Measurements from ENCODE around the gene COL21A1. TPM values are rescaled to one million over a fixed set of nuclear protein-coding genes. Genes with fewer than 3 reads are reported as not detected.

The COL21A1 gene
- total RNA-seq, 6 experiments from 2014 or later: not detected

DNA sequence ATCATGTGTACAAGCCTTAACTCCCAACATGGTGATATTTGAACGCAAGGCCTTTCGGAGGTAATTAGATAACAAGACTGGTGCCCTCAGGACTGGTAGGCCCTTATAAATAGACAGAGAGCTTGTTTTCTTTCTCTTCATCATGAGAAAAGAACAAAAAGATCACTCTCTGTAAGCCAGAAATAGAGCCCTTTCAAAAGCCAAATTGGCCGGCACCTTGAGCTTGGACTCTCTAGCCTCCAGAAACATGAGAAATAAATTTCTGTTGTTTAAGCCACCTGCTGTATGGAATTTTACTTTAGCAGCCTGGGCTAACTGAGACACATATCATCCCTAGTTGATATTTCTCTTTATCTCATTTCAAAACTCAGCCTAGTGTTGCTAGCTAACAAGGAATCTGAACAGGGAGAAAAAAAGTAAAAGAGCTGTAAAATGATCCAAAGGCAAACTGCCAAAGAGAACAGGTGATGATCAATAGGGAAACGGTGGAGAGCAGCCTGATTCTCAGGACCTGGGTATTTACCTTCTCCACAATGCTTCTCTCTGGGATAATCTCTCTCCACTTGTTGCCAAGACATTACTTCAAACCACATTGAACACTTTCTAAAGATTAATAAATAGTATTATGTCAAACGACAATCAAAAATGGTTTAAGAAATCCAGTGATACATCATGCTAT lies 6.1 kb downstream of the COL21A1 start:
- H3K4me1 Mint-ChIP-seq (ENCODE audit: low read depth): no peaks in the 10 kb centered on the region
- H3K9me3 Mint-ChIP-seq: no peaks in the 10 kb centered on the region
- H3K4me3 Mint-ChIP-seq: no peak overlapping the region
- no peaks in the 10 kb centered on the region for H3K36me3 Mint-ChIP-seq (ENCODE audit: low read depth)
- peaks cover 2% of the 10 kb centered on the region; the same call in 1 of the 2 replicates for H3K27me3 Mint-ChIP-seq (ENCODE audit: insufficient read depth)
- TF ChIP-seq, protein P1, sequence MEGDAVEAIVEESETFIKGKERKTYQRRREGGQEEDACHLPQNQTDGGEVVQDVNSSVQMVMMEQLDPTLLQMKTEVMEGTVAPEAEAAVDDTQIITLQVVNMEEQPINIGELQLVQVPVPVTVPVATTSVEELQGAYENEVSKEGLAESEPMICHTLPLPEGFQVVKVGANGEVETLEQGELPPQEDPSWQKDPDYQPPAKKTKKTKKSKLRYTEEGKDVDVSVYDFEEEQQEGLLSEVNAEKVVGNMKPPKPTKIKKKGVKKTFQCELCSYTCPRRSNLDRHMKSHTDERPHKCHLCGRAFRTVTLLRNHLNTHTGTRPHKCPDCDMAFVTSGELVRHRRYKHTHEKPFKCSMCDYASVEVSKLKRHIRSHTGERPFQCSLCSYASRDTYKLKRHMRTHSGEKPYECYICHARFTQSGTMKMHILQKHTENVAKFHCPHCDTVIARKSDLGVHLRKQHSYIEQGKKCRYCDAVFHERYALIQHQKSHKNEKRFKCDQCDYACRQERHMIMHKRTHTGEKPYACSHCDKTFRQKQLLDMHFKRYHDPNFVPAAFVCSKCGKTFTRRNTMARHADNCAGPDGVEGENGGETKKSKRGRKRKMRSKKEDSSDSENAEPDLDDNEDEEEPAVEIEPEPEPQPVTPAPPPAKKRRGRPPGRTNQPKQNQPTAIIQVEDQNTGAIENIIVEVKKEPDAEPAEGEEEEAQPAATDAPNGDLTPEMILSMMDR (IDR thresholded peaks at IDR 0.05): no peak
- no peak overlapping the region for H3K27ac Mint-ChIP-seq
- no peak for DNase-seq

DNA sequence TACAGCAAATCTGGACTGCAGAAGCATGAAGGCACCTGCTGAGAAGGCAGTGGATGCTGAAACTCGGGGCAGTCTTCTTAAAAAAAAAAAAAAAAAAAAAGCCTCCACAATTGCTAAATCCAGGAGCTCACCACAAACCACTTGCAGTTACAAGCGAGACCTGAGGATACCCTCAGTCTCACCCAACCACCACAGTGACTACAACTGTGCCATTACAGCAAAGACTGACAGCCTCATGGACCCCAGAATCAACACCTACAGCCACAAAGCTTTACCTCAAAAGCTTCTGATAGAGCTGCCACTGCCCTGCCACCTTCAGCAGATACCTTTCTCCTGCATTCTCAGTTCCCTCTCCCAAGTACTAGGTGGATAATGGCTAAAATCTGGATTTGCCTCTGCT lies 9.0 kb downstream of the COL21A1 start:
- Mint-ChIP-seq H3K4me1 (ENCODE audit: low read depth) (no peaks in the 10 kb centered on the region), H3K9me3 (no peaks in the 10 kb centered on the region), H3K4me3 (no peak overlapping the region), H3K36me3 (ENCODE audit: low read depth) (no peaks in the 10 kb centered on the region), H3K27me3 (ENCODE audit: insufficient read depth) (peaks cover 2% of the 10 kb centered on the region), H3K27ac (no peak overlapping the region)
- no peak for DNase-seq
- TF ChIP-seq, protein P1 (IDR thresholded peaks at IDR 0.05): no peak

DNA sequence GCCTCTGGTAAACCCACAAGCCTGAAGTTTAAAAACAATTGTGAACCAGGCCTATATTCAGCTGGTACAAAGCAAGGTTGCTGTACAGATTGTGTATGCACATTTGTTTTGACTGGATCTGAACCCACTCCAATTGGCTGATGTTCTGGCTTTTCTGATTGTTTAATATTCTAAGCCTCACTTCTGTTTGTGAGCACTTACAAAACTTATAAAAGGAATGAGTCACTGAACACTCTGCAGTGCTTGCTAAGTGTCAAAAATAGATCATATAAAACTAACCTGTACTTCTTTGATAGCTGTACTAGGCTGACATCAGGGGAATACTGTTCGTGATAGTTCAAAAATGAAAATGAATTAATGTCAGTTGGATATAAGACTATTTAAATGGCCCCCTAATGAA lies 12.1 kb downstream of the COL21A1 start:
- Mint-ChIP-seq H3K27me3 (ENCODE audit: insufficient read depth) (peaks cover 2% of the 10 kb centered on the region), H3K4me3 (no peak overlapping the region), H3K9me3 (no peaks in the 10 kb centered on the region), H3K36me3 (ENCODE audit: low read depth) (no peaks in the 10 kb centered on the region), H3K4me1 (ENCODE audit: low read depth) (no peaks in the 10 kb centered on the region), H3K27ac (no peak overlapping the region)
- TF ChIP-seq, protein P1 (IDR thresholded peaks at IDR 0.05): no peak
- no peak for DNase-seq

DNA sequence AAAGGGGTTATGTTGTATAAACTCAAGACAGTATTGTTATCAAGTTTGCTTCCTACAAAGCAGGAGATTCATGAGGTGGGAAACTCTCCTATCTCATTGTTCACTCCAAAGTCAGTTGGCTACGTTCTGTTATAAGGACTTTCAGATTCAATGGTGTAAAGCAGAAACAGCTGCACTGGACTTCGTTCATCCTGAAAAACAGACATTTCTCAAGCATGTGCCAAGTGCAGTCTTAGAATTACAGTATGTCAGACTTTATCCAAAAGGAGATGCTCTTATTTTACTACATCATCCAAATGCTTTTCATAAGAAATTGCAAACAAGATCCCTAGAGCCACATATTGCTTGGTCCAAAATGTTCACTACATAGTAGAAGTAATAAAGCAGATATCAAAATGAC lies 14.9 kb downstream of the COL21A1 start:
- H3K27me3 Mint-ChIP-seq (ENCODE audit: insufficient read depth): peaks cover 2% of the 10 kb centered on the region
- DNase-seq: no peak
- H3K9me3 Mint-ChIP-seq: no peaks in the 10 kb centered on the region
- no peak overlapping the region for H3K4me3 Mint-ChIP-seq
- H3K27ac Mint-ChIP-seq: no peak overlapping the region
- no peaks in the 10 kb centered on the region for H3K36me3 Mint-ChIP-seq (ENCODE audit: low read depth)
- H3K4me1 Mint-ChIP-seq (ENCODE audit: low read depth): no peaks in the 10 kb centered on the region
- TF ChIP-seq, protein P1 (IDR thresholded peaks at IDR 0.05): no peak

DNA sequence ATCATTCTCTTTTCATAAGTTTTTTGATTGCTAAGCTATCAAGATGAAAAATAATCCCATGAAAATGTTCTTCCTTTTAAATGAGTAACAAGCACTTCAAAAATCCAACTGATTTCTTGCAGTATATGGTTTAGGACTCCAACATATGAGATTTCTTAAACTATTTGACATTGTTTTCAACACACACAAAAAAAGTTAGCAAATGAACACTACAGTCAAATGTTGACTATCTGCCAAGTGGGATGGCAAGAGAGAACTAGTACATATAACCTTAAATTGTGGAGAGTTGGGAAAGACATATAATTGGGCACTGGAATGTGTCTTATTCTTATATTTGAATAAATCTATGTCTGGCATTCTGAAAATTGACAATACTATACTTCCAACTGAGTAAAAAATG lies 15.6 kb downstream of the COL21A1 start:
- H3K9me3 Mint-ChIP-seq: no peaks in the 10 kb centered on the region
- H3K36me3 Mint-ChIP-seq (ENCODE audit: low read depth): no peaks in the 10 kb centered on the region
- peaks cover 2% of the 10 kb centered on the region for H3K27me3 Mint-ChIP-seq (ENCODE audit: insufficient read depth)
- no peak for DNase-seq
- TF ChIP-seq, protein P1 (IDR thresholded peaks at IDR 0.05): no peak
- H3K27ac Mint-ChIP-seq: no peak overlapping the region
- H3K4me1 Mint-ChIP-seq (ENCODE audit: low read depth): peaks cover 3% of the 10 kb centered on the region; the same call in 1 of the 2 replicates
- H3K4me3 Mint-ChIP-seq: no peak overlapping the region
